ENCODE measurements around the gene MS4A10.

- TF ChIP-seq POLR2AphosphoS5 (IDR thresholded peaks at IDR 0.05; ENCODE audit: low read depth, low read length), result no peak
- TF ChIP-seq FOXP2 (optimal IDR thresholded peaks at IDR 0.05; ENCODE audit: borderline replicate concordance, extremely low read depth, extremely low read length, insufficient read depth), result no peak
- TF ChIP-seq TAF1 (IDR thresholded peaks at IDR 0.05; ENCODE audit: borderline replicate concordance, insufficient read depth, low read length), result no peak
- TF ChIP-seq SIN3A (IDR thresholded peaks at IDR 0.05; ENCODE audit: borderline replicate concordance, insufficient read depth, low read length), result no peak
Measured at GRCh38 chr11:60845338-60845737, 60.2 kb downstream of the MS4A10 start.
